Prostate gland (tissue), 2 donors: ENCODE measurements around the gene PAQR7.

ENCODE experiments used
- POLR2A ChIP-seq: fragments of 450-650 bp; IDR thresholded peaks from one replicate; pipeline ENCODE4 v1.6.1; 2016; ENCODE audit warnings: antibody characterized with exemption, mild to moderate bottlenecking
- POLR2AphosphoS5 ChIP-seq: sonication (generic); formaldehyde crosslinking; IDR thresholded peaks from one replicate; pipeline ENCODE4 v1.6.1; 2017; ENCODE audit warnings: antibody characterized with exemption
- TF ChIP-seq, protein P1 (sequence below), 4 experiments: fragments of 200-600 bp in 2 of 4; fragments of 450-650 bp in 2 of 4; sonication (generic) in 2 of 4; IDR thresholded peaks; 1 replicate in 3 of 4; 2 replicates in 1 of 4; pipeline ENCODE4 v1.5.1; 2016 to 2019; ENCODE audit warnings: antibody characterized with exemption in 4 of 4, mild to moderate bottlenecking in 2 of 4, moderate library complexity in 2 of 4

DNA sequence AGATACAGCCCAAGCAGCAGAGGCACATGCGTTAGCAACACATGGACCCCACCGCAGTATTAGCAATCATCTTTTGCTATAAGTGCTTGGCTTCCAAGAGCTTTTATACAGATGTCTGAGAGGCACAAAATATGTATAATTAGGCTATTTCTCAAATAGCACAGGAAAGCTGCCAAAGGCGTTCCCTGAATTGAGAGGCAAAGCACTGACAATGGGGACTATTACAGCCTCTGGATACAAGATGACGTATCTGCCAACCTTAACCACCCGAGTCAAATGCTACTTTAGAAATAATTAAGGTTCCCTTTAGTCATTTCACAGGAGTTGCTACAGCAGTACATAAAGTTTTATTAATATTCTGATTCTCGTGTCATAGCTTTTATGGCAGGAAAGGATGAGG is 24.3 kb upstream of the PAQR7 start:
- TF ChIP-seq, protein P1, sequence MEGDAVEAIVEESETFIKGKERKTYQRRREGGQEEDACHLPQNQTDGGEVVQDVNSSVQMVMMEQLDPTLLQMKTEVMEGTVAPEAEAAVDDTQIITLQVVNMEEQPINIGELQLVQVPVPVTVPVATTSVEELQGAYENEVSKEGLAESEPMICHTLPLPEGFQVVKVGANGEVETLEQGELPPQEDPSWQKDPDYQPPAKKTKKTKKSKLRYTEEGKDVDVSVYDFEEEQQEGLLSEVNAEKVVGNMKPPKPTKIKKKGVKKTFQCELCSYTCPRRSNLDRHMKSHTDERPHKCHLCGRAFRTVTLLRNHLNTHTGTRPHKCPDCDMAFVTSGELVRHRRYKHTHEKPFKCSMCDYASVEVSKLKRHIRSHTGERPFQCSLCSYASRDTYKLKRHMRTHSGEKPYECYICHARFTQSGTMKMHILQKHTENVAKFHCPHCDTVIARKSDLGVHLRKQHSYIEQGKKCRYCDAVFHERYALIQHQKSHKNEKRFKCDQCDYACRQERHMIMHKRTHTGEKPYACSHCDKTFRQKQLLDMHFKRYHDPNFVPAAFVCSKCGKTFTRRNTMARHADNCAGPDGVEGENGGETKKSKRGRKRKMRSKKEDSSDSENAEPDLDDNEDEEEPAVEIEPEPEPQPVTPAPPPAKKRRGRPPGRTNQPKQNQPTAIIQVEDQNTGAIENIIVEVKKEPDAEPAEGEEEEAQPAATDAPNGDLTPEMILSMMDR (IDR thresholded peaks at IDR 0.05): no peak
- TF ChIP-seq POLR2A: no peak
- no peak for TF ChIP-seq POLR2AphosphoS5
